ENCODE results near the gene SHANK1.
A peak's percentile ranks its signal among the peaks of the same experiment; 100 is the strongest.

The SHANK1 gene

GRCh38 chr19:50649433-50650391 is 69.9 kb downstream of the SHANK1 start, which contains the start of gene C19orf81:
C19orf81 (plus strand) TSS chr19:50649445; CDS start chr19:50649445, 0 bp downstream.
- Histone ChIP-seq H3K4me1 (no peaks in the 10 kb centered on the region), H3K36me3 (no peaks in the 10 kb centered on the region), H3K4me3 (ENCODE audit: low read depth, low read length) (no peak within 1 kb of the TSS), H3K27me3 (peaks cover 18% of the 10 kb centered on the region), H3K9me3 (no peaks in the 10 kb centered on the region)
- TF ChIP-seq, protein P1, sequence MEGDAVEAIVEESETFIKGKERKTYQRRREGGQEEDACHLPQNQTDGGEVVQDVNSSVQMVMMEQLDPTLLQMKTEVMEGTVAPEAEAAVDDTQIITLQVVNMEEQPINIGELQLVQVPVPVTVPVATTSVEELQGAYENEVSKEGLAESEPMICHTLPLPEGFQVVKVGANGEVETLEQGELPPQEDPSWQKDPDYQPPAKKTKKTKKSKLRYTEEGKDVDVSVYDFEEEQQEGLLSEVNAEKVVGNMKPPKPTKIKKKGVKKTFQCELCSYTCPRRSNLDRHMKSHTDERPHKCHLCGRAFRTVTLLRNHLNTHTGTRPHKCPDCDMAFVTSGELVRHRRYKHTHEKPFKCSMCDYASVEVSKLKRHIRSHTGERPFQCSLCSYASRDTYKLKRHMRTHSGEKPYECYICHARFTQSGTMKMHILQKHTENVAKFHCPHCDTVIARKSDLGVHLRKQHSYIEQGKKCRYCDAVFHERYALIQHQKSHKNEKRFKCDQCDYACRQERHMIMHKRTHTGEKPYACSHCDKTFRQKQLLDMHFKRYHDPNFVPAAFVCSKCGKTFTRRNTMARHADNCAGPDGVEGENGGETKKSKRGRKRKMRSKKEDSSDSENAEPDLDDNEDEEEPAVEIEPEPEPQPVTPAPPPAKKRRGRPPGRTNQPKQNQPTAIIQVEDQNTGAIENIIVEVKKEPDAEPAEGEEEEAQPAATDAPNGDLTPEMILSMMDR (IDR thresholded peaks at IDR 0.05; ENCODE audit: low read depth, low read length): no peak
- DNase-seq: peak; percentile 53

DNA sequence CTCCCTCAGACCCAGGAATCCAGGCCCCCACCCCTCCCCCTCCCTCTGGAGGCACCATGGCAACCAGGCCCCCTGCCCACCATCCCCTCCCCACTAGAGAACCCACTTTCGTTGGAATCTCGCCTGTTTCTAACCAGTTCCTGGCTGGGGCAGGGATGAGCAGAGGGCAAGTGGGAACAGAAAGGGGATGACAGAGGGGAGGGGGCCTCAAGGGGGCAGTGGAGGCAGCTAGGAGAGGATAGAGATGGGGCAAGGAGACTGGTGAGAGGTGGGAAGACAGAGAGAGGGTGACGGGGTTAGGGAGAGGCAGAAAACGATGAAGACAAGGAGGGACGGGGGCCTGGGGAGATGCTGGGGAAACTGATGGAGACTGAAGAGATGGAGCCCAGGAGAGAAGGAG is 70.9 kb downstream of the SHANK1 start:
- Histone ChIP-seq H3K4me3 (ENCODE audit: low read depth, low read length) (no peak overlapping the region), H3K4me1 (no peaks in the 10 kb centered on the region), H3K27me3 (peaks cover 25% of the 10 kb centered on the region), H3K9me3 (no peaks in the 10 kb centered on the region), H3K36me3 (no peaks in the 10 kb centered on the region)
- DNase-seq: no peak
- TF ChIP-seq, protein P1 (IDR thresholded peaks at IDR 0.05; ENCODE audit: low read depth, low read length): no peak

GRCh38 chr19:50647879-50648615 is 71.6 kb downstream of the SHANK1 start:
- Histone ChIP-seq H3K9me3 (no peaks in the 10 kb centered on the region), H3K4me3 (ENCODE audit: low read depth, low read length) (no peak overlapping the region), H3K36me3 (no peaks in the 10 kb centered on the region), H3K4me1 (no peaks in the 10 kb centered on the region), H3K27me3 (peaks cover 23% of the 10 kb centered on the region)
- TF ChIP-seq, protein P1 (IDR thresholded peaks at IDR 0.05; ENCODE audit: low read depth, low read length): no peak
- no peak for DNase-seq

DNA sequence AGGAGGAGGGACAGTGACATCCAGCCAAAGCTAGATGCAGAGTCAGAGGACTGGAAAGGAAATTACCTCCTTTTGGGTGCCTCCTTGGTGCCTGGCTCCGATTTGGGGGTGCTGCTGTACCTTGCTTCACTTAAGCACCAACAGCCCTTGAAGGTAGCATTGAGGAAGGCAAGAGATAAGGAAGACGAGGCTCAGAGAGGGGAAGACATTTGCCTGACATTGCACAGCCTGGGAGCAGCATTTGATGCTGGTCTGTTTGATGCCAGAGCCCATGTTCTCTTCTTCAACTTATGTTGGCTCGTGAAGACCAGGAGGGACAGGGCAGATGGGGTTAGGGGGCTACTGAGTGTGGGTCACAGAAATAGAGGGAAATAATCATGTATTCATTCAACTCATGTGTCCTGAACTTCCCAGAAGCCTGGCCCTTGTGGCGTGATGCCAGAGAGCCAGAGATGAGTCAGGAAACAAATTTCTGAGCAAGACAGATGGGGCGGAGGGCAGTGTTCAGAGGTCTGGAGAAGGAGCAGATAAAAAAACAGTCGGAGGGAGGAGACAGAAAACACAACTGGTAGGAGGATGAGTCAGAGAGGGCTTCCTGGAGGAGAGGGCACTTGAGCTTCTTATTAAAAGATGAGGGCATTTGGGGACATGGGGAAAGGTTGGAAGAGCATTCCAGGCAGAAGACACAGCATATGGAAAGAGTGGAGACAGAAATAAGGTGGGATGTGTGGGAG is 73.4 kb downstream of the SHANK1 start:
- H3K27me3 ChIP-seq: peaks cover 24% of the 10 kb centered on the region
- TF ChIP-seq, protein P1 (IDR thresholded peaks at IDR 0.05; ENCODE audit: low read depth, low read length): no peak
- H3K4me3 ChIP-seq (ENCODE audit: low read depth, low read length): no peak overlapping the region
- peak; percentile 64 for DNase-seq
- H3K9me3 ChIP-seq: no peaks in the 10 kb centered on the region
- H3K4me1 ChIP-seq: no peaks in the 10 kb centered on the region
- H3K36me3 ChIP-seq: no peaks in the 10 kb centered on the region

DNA sequence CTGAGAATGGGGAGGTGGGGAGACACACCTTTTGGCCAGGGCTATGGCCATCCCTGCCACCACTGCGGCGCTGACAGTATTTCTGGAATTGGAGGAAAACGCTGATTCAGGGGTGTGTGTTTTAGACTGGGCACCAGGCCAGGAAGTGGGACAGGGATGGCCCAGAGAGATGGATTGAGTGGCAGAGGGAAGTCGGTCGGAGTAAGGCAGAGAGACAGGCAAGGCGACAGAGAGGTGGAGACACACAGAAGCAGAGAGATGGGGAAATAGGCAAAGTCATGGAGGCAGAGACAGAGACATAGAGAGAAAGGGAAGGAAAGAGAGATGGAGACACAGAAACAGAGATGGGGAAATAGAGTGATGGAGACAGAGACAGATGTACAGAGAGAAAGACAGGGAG is 74.5 kb downstream of the SHANK1 start:
- Histone ChIP-seq H3K4me3 (ENCODE audit: low read depth, low read length) (no peak overlapping the region), H3K4me1 (no peaks in the 10 kb centered on the region), H3K27me3 (peaks cover 24% of the 10 kb centered on the region), H3K36me3 (no peaks in the 10 kb centered on the region), H3K9me3 (no peaks in the 10 kb centered on the region)
- TF ChIP-seq, protein P1 (IDR thresholded peaks at IDR 0.05; ENCODE audit: low read depth, low read length): no peak
- DNase-seq: no peak

Measured in BE2C (cell line).